Measurements from ENCODE around the gene C4orf36.
A peak's percentile ranks its signal among the peaks of the same experiment; 100 is the strongest.

C4orf36 gene

DNA sequence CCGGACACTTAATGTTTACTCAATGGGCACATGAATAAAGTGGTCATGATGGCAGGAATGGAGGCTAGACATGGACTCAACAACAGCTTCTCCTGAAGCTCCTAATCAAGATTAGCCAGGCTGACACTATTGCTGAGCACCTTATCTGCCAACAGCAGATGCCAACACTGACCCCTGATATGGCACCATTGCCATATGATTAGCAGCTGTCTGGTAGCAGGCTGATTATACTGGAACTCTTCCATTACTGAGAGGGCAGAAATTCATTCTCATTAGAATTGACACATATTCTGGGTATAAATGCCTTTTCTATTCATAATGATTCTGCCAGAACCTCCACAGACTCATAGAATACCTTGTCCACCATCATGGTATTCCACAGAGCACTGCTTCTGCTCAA, 24.2 kb upstream of the C4orf36 start:
- no peak for DNase-seq

DNA sequence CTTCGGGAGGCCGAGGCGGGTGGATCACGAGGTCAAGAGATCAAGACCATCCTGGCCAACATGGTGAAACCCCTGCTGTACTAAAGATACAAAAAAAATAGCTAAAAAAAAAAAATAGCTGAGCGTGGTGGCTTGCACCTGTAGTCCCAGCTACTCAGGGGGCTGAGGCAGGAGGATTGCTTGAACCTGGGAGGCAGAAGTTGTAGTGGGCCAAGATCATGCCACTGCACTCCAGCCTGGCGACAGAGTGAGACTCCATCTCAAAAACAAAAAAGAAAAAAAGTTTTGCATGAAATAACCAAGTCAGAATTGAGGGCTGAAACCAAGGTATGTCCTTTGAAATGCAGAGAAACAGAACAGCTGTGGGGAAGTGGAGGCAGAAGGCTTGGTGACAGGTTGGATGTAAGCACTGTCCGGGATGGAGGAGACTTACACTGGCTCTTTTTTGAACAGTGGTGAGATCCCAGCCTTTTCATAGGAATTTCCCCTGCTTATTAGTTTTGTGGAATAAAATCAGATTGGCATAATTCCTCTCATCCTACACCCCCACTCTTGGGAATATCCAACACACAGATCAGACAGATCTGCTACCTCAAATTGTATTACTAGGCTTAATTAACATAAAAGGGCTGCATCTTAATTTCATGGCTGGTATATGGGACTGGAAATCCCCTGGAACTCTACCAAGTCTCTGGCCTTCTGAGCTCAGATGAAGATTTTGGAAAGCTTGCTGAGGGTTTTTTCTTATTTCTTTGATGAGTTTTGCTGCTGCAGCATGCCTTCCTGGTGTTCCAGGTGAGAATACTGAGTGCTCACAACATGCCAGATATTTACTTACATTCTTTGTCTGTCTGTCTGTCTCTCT, 18.8 kb upstream of the C4orf36 start:
- DNase-seq: no peak

- DNase-seq: no peak
Observed at GRCh38 chr4:86910369-86910768, 18.1 kb upstream of the C4orf36 start.

DNA sequence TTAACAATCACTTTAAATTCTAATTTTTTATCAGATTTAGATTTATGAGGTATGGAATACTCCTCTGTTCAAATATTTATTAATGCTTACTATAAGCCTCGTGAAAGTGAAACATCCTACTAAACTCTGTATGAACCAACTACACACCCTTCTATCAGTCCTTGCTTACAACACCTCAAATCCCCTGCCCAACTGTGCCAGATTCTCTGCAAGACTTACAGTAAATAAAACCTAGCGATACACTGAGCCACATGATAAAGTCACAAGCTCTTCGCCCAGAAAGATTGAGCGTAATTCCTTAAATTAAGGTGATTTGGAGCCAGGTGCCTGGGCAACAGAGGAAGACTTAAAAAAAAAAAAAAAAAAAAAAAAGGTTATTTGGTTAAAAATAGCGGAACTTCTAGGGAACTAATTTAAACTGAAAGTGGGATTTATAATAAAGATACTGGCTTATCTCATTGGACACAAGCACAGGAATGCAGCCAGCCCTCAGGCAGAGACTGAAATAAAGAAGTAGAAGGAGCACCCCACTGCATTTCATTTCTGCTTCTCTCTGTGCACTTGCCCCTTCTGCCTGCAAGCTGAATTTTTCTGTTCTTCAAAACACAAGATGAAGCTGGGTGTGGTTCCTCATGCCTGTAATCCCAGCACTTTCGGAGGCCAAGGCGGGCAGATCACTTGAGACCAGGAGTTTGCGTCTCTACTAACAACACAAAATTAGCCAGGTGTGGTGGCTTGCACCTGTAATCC, 17.5 kb upstream of the C4orf36 start:
- DNase-seq: no peak

GRCh38 chr4:86908251-86908657, 16.0 kb upstream of the C4orf36 start:
- DNase-seq: no peak

DNA sequence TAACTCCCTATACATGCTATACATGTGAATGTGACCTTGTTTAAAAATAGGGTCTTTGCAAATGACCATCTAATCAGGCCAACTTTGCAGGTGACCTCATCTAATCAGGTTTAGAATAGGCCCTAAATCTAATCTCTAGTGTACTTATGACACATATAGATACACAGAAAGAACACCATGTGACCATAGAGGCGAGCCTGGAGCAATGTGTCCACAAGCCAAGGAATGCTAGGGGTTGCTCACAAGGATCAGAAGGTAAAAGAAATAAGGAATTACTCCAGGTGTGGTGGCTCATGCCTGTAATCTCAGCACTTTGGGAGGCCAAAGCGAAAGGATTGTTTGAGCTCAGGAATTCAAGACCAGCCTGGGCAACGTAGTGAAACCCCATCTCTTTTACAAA, 9.6 kb upstream of the C4orf36 start:
- no peak for DNase-seq

DNA sequence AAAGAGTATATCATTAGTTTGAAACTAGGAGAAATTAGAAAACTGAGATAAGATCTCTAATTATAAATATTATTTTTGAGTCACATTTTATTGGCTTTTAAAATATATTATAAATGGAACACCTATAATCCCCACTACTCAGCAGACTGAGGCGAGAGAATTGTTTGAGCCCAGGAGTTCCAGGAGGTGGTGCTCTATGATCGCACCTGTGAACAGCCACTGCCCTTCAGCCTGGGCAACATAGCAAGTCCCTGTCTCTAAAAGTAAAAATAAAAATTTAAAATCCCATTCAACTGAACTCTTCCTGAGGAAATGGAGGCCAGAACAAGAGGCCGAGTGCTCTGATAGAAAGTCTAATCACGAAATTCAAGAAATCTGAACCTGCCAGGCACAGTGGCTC, 6.3 kb upstream of the C4orf36 start:
- no peak for DNase-seq

DNA sequence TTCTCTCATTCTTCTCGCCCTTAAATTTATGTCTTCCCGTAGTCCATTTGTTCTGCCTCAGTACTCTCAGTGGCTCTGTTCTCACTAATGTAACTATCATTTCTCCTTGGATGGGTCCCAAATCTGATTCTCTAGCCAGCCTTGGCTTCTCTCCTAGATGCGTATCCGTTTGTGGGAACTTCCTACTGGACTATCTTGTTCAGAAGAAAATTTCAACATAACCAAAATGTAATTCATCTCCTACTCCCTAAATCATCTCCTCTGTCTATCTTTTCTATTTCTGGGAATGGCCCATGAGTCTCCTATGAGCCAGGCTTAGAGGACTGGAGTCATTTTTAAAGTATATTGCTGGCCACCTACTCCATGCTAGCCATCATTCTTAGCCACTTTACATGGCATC, 4.4 kb upstream of the C4orf36 start:
- no peak for DNase-seq

DNA sequence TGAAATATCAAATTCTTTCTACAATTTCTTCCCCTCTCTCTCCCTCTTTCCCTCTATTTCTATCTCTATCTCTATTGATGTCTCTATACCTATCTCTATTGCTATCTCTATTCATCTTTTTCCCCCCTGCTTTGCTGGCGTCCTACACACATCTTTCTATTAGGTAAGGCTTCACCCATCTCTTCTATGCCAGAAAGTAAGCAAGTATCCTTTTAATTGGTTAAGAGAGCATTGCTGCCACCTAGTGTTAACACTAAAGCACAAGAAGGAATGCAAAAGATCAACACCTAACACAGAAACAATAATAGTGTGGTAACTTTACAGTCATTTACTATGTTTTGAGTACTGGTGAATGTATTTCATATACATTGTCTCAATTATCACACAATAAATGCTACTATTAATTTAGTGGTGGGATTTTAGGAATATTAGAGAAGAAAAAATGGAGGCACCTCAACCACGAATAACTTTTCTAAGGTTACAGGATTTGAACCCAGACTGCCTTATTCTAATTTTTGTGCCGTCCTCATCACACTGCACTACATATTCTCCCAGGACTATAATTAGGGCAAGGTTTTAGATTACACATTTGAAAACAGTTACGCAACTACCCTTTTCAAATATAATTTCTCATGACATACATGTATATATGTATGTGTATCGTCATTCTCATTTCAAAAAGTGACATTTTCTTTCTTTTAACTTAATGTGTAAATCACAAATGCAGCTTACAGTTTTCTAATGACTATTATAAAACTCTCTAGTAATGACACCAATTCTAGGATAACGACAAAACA, 3.7 kb upstream of the C4orf36 start:
- DNase-seq: no peak

DNA sequence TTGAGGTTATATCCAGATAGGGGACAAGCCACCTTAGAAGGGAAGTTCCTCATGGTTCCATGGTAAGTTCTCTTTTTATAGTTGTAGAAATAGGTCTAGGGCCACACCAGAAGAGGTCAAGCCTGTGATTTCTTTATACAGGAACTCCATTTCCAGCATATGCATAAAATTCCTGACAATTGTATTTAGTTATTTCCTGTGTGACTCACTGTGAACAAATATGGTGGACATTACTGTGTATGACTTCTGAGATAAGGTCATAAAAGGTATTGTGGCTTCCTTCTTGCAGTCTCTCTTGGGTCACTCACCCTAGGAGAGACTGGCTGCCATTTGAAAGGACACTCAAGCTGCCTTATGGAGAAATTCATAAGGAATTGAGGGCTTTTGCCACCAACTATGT, 2.2 kb upstream of the C4orf36 start:
- peak; percentile 19 for DNase-seq

GRCh38 chr4:86893136-86893535, 914 bp upstream of the C4orf36 start:
- no peak for DNase-seq

GRCh38 chr4:86892636-86892960, 376 bp upstream of the C4orf36 start:
- DNase-seq: no peak

DNA sequence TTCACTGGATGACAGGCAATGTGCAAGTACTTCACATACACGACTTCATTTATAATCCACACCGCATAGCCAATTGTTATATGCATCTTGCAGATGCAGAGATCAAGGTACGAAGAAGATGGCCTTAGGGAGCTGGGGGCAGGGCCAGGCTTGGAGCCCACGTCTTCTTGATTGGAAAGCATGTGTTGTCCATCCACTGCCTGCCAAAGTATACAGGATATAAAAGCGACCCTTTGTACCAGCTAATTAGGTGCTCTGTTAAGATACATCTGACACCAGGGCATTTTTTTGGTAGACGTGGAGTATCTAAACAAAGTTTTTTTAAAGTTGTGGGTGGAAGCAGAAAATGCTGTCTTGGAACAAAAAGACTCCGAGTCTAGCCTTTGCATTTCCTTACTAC, 1.4 kb downstream of the C4orf36 start:
- DNase-seq: no peak

DNA sequence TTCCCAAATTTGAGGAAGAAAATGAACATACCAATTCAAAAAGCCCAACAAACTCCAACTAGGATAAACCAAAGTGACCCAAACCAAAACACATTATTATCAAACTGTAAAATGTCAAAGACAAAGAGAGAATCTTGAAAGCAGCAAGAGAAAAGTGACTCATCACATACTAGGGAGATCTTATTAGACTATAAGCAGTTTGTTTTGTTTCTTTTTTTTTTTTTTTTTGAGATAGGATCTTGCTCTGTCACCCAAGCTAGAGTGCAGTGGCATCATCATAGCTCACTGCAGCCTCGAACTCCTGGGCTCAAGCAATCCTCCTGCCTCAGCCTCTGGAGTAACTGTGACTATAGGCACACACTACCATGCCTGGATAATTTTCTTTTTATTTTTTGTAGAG, 12.6 kb downstream of the C4orf36 start:
- no peak for DNase-seq

DNA sequence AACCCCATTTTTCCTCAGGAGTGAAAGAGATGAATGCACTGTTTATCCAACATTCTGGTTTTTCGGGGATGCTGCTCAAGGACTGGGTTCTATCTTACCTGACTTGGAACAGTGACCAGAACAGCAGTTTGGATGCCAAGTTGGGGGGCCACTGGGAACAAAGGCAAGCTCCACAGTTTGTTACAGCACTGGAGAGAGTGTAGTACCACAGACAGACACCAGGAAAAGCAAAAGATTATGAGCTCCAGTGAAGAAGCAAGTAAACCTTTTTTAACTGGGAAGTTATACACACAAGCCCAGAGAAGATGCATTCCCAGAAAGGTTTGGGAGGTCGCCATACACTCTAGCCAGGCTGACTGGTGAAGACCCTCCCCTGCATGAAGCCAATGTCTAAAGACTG, 13.6 kb downstream of the C4orf36 start:
- DNase-seq: no peak

- no peak for DNase-seq
Observed at GRCh38 chr4:86876894-86877685, 15.1 kb downstream of the C4orf36 start.

DNA sequence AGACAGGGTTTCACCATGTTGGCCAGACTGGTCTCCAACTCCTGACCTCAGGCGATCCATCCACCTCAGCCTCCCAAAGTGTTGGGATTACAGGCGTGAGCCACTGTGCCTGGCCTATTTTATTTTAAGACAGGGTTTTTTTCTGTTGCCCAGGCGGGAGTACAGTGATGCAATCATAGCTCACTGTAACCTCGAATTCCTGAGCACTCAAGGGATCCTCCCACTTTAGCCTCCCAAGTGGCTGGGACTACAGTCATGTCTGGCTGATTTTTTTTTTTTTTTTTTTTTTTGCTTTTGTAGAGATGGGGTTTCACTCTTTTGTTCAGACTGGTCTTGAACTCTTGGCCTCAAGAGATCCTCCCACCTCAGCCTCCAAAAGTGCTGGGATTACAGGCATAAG, 16.8 kb downstream of the C4orf36 start:
- DNase-seq: peak; percentile 63

- DNase-seq: no peak
Observed at GRCh38 chr4:86872135-86872534, 20.1 kb downstream of the C4orf36 start.

DNA sequence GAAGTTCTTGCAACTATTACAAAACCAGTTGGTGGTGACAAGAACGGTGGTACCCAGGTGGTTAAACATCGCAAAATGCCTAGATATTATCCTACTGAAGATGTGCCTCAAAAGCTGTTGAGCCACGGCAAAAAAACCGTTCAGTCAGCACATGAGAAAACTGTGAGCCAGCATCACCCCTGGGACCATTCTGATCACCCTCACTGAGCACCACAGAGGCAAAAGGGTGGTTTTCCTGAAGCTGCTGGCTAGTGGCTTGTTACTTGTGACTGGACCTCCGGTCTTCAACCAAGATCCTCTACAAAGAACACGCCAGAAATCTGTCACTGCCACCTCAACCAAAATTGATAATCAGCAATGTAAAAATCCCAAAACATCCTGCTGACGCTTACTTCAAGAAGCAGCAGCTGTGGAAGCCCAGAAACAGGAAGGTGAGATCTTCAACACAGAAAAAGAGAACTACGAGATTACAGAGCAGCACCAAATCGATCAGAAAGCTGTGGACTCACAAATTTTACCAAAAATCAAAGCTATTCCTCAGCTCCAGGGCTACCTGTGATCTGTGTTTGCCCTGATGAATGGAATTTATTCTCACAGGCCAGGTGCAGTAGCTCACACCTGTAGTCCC, 21.7 kb downstream of the C4orf36 start:
- DNase-seq: no peak

GRCh38 chr4:86857341-86858052, 34.7 kb downstream of the C4orf36 start:
- peak; percentile 25 for DNase-seq

DNA sequence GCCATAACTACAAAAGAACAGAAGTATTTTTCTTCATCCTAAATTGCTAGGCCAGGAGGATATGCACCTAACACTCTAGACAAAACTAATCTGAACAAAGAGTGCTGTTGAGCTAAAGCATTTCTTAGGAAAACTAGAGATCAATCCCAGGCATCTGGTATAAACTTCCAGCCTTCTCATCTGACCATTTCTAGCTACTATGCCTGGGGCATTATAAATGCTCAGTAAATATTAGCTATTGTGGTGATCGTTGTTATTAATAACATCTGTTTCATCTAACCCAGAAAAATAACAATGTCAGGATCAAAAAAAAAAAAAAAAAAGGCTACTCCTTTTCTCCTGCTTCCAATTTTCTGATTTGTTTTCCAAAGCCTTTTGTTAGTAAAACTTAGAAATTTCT, 35.3 kb downstream of the C4orf36 start:
- DNase-seq: no peak

- DNase-seq: peak; percentile 67
Observed at GRCh38 chr4:86855572-86855971, 36.6 kb downstream of the C4orf36 start.
